ENCODE results near the gene NFS1.
"Not testable (repeated sequence)": the region's sequence is repeated elsewhere in the genome, so short reads cannot be mapped to it uniquely, and the experiment has no call there.

GRCh38 chr20:35723652-35724320 is 24.6 kb upstream of the NFS1 start:
- TF ChIP-seq RAD21 (IDR thresholded peaks at IDR 0.05; ENCODE audit: low read length); CTCF (conservative IDR thresholded peaks at IDR 0.05; ENCODE audit: low read depth, low read length); USF2 (IDR thresholded peaks at IDR 0.05; ENCODE audit: low read depth, low read length); POLR2A (IDR thresholded peaks at IDR 0.05; ENCODE audit: low read depth, low read length); FOS (IDR thresholded peaks at IDR 0.05; ENCODE audit: low read depth, low read length); CEBPB (IDR thresholded peaks at IDR 0.05; ENCODE audit: low read depth, low read length); MAZ (IDR thresholded peaks at IDR 0.05; ENCODE audit: borderline replicate concordance, low read depth, low read length): not testable (repeated sequence)
